Mucosa of stomach (tissue), 1 donor: ENCODE measurements around the gene GNMT.

Source experiments
- H3K27me3 ChIP-seq: one replicate; pipeline ENCODE4 v1.7.0; 2013; ENCODE audit warnings: mild to moderate bottlenecking, low read length; ENCODE audit not compliant: control insufficient read depth, insufficient read depth
- H3K36me3 ChIP-seq: one replicate; pipeline ENCODE4 v1.7.0; 2013; ENCODE audit warnings: low read length; ENCODE audit not compliant: control insufficient read depth, insufficient read depth
- H3K4me1 ChIP-seq: one replicate; pipeline ENCODE4 v1.7.0; 2013; ENCODE audit warnings: mild to moderate bottlenecking, low read length; ENCODE audit not compliant: control insufficient read depth, insufficient read depth
- H3K4me3 ChIP-seq: one replicate; pipeline ENCODE4 v1.7.0; 2013; ENCODE audit warnings: low read length
- H3K9ac ChIP-seq: one replicate; pipeline ENCODE4 v1.7.0; 2013; ENCODE audit warnings: mild to moderate bottlenecking, low read length, moderate library complexity
- H3K9me3 ChIP-seq: one replicate; pipeline ENCODE4 v1.7.0; 2013; ENCODE audit warnings: mild to moderate bottlenecking, low read length, moderate library complexity; ENCODE audit not compliant: control insufficient read depth
- donor health status: Pancreatic carcinoma.

The GNMT gene

GRCh38 chr6:42960243-42961019 is at the start of gene GNMT:
Gene GNMT (plus strand): TSS chr6:42960754. CDS start chr6:42960768, 14 bp downstream.
- peaks cover 10% of the 10 kb centered on the region for H3K4me1 ChIP-seq
- peak within 1 kb of the TSS; percentile 41 for H3K9ac ChIP-seq
- H3K9me3 ChIP-seq: no peaks in the 10 kb centered on the region

DNA sequence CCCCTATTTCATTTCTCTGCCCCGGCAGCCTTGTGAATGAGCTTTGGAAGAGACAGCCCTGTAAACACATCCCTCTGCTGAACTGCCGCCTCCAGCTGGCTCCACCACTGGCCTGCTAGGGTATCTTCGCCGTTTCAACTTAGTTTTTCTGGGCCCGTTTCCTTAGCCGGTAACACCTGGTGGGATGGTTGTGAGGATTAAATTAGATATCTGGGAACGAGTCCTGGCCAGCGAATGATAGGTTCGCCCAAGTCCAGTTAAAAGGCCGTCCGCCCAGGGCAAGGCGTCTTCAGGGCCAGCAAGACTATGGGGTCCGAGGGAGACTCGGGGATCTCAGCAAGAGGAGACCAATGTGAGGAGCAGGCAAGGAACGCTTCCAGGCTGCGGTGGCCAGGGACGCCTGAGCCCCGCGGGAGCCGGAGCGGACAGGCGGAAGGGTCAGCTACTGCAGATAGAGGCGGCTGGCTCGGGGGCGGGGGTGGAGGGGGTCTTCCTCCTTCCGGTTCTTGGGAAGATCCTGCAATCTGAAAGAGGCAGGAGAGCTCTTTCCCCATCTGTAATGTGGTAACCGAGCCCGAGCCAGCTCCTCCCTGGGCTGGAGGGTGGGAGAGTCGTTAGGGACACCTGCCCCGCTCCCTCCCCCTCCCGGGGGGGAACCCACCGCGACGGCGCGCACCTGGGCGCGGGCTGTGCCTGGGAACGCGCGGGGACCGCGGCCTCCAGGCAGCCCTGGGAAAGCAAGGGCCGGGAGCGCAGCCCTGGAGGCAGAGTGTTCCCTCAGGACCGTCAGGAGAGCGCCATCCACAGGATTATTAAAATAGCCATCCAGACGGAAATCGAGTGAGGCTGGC is 49.2 kb upstream of the GNMT start:
- peak overlapping the region; percentile 47 for H3K9ac ChIP-seq
- H3K9me3 ChIP-seq: no peaks in the 10 kb centered on the region
- H3K36me3 ChIP-seq: no peaks in the 10 kb centered on the region
- peaks cover 6% of the 10 kb centered on the region for H3K4me1 ChIP-seq
- peak overlapping the region; percentile 14 for H3K4me3 ChIP-seq
- peaks cover 4% of the 10 kb centered on the region for H3K27me3 ChIP-seq

More at GRCh38 chr6:42960243-42961019, at the start of gene GNMT:
- Histone ChIP-seq H3K4me3 (peak within 1 kb of the TSS; percentile 62), H3K27me3 (no peaks in the 10 kb centered on the region), H3K36me3 (peaks cover 8% of the 10 kb centered on the region)

- no peaks in the 10 kb centered on the region for H3K9me3 ChIP-seq
- H3K4me3 ChIP-seq: no peak overlapping the region
- peaks cover 6% of the 10 kb centered on the region for H3K4me1 ChIP-seq
- no peaks in the 10 kb centered on the region for H3K36me3 ChIP-seq
- no peak overlapping the region for H3K9ac ChIP-seq
- peaks cover 4% of the 10 kb centered on the region for H3K27me3 ChIP-seq
Observed at GRCh38 chr6:42914546-42914945, 46.0 kb upstream of the GNMT start.

GRCh38 chr6:42915732-42916131 is 44.8 kb upstream of the GNMT start, which contains the start of gene PTCRA:
Gene PTCRA (plus strand): TSS chr6:42916053. CDS start chr6:42916070, 17 bp downstream.
- no peaks in the 10 kb centered on the region for H3K36me3 ChIP-seq
- no peaks in the 10 kb centered on the region for H3K9me3 ChIP-seq
- no peak within 1 kb of the TSS for H3K9ac ChIP-seq
- H3K27me3 ChIP-seq: peaks cover 4% of the 10 kb centered on the region
- H3K4me3 ChIP-seq: no peak within 1 kb of the TSS
- H3K4me1 ChIP-seq: peaks cover 6% of the 10 kb centered on the region

DNA sequence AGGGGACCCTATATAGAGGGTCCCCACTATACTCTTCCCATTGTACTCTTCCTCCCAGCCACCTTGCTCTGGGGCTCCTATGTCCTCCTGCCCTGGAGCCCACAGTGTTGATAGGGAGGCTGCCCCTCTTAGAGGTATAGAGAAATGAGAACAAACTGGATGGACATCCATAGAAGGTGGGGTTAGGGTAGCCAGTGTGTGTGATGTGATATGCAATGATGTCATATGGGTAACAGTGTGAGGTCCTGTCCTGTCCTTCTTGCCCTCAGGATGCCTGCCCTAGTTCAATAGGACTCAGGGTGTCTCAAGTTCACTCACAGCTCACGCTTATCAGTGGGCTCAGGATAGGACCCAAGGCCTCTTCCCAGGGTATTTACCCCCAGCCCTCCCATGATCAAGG is 44.3 kb upstream of the GNMT start:
- Histone ChIP-seq H3K9ac (no peak overlapping the region), H3K4me1 (peaks cover 3% of the 10 kb centered on the region), H3K9me3 (no peaks in the 10 kb centered on the region), H3K4me3 (no peak overlapping the region), H3K27me3 (peaks cover under 1% of the 10 kb centered on the region), H3K36me3 (no peaks in the 10 kb centered on the region)

DNA sequence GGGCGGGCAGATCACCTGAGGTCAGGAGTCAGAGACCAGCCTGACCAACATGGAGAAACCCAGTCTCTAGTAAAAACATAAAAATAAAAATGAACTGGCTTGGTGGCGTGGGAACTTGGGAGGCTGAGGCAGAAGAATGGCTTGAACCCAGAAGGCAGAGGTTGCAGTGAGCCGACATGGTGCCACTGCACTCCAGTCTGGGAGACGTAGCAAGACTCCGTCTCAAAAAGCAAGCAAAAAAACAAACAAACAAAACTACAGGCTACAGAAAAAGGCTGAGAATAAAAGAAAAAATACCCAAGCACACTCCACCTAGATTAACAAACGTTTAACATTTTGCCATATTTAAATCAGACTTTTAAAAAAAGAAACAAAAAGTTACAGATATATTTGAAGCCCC is 38.8 kb upstream of the GNMT start:
- Histone ChIP-seq H3K9ac (no peak overlapping the region), H3K27me3 (no peaks in the 10 kb centered on the region), H3K4me3 (no peak overlapping the region), H3K9me3 (no peaks in the 10 kb centered on the region), H3K4me1 (no peaks in the 10 kb centered on the region), H3K36me3 (no peaks in the 10 kb centered on the region)

DNA sequence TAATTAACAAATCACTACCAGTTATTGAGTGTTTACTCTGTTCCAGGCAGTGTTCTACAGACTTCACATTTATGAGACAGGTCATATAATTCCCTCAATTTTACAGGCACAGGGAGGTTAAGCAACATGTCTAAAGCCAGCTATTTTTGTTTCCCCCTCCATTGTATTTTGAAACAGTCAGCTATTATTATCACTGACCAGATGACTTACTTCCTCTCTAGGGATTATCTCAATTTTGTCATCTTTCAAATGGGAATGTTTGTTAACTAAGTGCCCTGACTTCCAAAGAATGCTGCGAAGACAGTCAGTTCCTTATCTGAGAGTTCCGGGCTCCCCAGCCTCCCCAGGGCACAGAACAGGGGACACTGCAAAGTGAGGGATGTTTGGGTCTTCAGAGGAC is 36.9 kb upstream of the GNMT start:
- Histone ChIP-seq H3K36me3 (no peaks in the 10 kb centered on the region), H3K4me1 (peaks cover 6% of the 10 kb centered on the region), H3K9me3 (no peaks in the 10 kb centered on the region), H3K27me3 (no peaks in the 10 kb centered on the region), H3K4me3 (no peak overlapping the region), H3K9ac (no peak overlapping the region)

GRCh38 chr6:42925248-42925857 is 35.2 kb upstream of the GNMT start:
- Histone ChIP-seq H3K9me3 (no peaks in the 10 kb centered on the region), H3K36me3 (no peaks in the 10 kb centered on the region), H3K9ac (no peak overlapping the region), H3K27me3 (no peaks in the 10 kb centered on the region), H3K4me1 (peaks cover 13% of the 10 kb centered on the region), H3K4me3 (no peak overlapping the region)

DNA sequence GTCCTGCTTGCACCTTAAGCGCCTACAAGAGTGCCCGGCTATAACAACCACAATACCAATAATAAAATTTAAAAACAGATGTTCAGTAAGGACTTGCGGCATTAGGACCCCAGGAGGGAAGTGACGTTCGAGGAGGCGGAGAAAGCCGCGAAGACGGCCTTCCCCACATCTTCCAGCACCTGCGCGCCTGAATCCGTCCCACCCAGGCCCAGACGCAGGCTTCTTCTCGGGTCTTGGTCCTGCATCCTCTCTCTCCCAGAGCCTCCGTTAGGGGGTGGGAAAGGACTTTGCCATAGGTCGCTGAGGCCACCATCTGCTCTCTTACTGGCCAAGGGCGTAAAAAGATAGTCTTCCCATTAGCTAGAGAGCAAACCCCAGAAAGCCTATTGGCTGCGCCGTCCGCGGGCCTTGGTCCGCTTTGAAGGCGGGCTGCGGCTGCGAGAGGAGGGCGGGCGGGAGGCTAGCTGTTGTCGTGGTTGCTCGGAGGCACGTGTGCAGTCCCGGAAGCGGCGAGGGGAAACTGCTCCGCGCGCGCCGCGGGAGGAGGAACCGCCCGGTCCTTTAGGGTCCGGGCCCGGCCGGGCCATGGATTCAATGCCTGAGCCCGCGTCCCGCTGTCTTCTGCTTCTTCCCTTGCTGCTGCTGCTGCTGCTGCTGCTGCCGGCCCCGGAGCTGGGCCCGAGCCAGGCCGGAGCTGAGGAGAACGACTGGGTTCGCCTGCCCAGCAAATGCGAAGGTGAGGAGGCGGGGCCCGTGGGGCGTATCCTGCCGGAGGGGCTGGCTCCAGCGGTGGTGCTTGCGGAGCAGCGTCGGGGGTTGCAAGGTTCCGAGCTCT is 31.4 kb upstream of the GNMT start, which contains the start of gene CNPY3:
CNPY3 (plus strand) TSS at position 495 of the 835 bp plus-strand sequence; CDS start at position 586, 91 bp downstream.
- Histone ChIP-seq H3K36me3 (no peaks in the 10 kb centered on the region), H3K9me3 (no peaks in the 10 kb centered on the region), H3K9ac (peak within 1 kb of the TSS; percentile 33), H3K27me3 (no peaks in the 10 kb centered on the region), H3K4me1 (peaks cover 26% of the 10 kb centered on the region), H3K4me3 (peak within 1 kb of the TSS; percentile 16)

DNA sequence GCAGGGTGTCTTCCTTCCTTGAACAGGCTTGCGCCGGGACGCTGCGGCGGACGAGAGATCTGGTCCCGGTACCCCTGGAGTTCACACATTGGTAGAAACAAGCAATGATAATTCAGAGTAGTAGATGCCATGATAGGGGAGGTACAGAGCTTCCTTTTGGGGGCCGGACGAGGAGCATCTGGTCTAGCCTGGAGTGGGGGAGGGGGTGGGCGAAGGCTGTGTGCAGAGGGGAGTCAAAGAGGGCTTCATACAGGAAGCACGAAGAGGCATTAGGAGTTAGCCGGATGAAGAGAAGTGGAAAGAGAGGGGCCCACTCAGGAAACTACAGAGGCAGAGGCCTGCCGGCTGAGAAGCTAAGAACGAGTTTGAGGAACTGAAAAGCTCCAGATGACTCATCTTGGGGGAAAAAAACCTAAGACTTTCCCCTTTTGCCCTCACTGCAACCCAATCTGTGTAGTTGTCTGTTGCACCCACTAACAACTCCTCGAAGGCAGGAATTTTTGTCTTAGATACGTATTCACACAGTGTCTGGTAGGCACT is 30.7 kb upstream of the GNMT start:
- Histone ChIP-seq H3K4me1 (peaks cover 26% of the 10 kb centered on the region), H3K36me3 (no peaks in the 10 kb centered on the region), H3K9ac (peak overlapping the region; percentile 33), H3K4me3 (peak overlapping the region; percentile 16), H3K27me3 (no peaks in the 10 kb centered on the region), H3K9me3 (no peaks in the 10 kb centered on the region)

DNA sequence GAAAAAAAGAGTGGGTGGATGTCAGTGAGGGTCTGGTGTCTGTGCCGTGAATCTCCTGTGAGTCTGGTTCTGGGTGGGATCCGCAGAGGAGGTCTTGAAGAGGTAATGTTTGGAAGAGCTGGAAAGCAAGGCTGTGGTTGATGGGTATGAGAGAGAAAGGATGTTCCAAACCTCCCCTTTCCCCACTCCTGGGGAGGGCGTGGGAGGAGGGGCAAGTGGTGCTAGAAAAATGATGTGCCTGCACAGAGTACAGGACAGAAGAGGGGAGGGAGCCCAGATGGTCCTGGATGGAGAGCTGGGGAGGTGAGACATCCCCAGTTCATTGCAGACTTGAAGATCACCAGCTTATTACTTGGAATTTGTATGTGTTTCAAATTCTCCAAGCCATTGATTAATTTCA is 28.1 kb upstream of the GNMT start:
- Histone ChIP-seq H3K27me3 (no peaks in the 10 kb centered on the region), H3K4me1 (peaks cover 26% of the 10 kb centered on the region), H3K4me3 (no peak overlapping the region), H3K9me3 (no peaks in the 10 kb centered on the region), H3K9ac (no peak overlapping the region), H3K36me3 (no peaks in the 10 kb centered on the region)
